GM12892 (cell line): ENCODE data around the gene STOM.

Experiments used
- POLR2A ChIP-seq: IDR thresholded peaks from 2 replicates; pipeline ENCODE4 v1.6.1; 2011; ENCODE audit warnings: low read depth, low read length, control low read depth
- TAF1 ChIP-seq: IDR thresholded peaks from 2 replicates; pipeline ENCODE4 v1.6.1; 2011; ENCODE audit warnings: low read depth, mild to moderate bottlenecking, control low read depth, low read length, borderline replicate concordance

DNA sequence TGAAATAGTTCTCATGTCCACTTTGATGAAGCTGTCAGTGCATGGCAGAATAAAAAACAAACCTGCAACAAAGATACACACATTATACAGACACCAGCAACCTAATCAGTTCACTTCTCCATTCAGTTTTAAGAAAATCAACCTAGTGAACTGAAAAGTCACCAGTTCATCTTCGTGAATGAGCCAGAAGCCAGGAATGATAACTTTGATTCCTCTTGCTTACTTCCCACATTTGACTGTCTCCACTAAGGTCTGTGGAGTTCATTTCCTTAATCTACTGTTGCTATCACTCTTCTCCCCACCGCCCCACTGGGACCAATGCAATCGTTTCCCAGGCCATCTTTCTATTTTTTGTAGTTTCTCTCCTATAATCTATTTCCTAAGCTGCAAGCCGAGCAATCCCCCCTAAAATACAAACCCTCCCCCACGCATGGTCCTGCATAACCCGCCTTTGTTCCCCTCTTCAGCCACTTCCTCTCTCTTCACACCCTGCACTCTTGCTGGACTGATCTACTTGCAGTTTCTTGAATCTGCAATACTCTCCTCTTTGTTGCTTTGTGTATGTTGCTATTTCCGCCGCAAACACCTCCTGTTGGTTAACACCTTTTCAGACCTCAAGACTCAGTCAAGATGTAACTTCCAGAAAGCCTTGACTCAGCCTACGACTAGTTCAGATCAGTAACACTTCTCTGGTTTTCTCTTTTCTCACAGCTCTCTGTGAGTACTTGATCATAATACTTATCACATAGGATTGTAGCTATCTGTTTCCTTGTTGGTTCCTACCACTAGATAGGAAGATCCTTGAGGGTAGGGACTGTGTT lies 16.6 kb downstream of the STOM start:
- TF ChIP-seq POLR2A, result no peak
- TF ChIP-seq TAF1, result no peak
